DMS 273 (cell line): ENCODE results near the gene DLL4.

ENCODE experiments used
- DNase-seq: peaks from one replicate; lab custom pipeline; 2025; ENCODE audit not compliant: unreplicated experiment; lab: John Stamatoyannopoulos, UW

DLL4 gene

GRCh38 chr15:40986820-40987219 lies 57.7 kb downstream of the DLL4 start:
- DNase-seq, result peak; percentile 1

GRCh38 chr15:40988156-40988555 lies 59.0 kb downstream of the DLL4 start:
- DNase-seq, result no peak
